HEK293T (cell line): Measurements from ENCODE around the gene PRKCA.
"Not testable (repeated sequence)": the region's sequence is repeated elsewhere in the genome, so short reads cannot be mapped to it uniquely, and the experiment has no call there.

Experiments
- BHLHE40 ChIP-seq: fragments of 450-650 bp; IDR thresholded peaks from 2 replicates; pipeline ENCODE4 v1.6.1; 2016; ENCODE audit warnings: mild to moderate bottlenecking, moderate library complexity, borderline replicate concordance
- CTBP1 ChIP-seq: fragments of 450-650 bp; IDR thresholded peaks from 2 replicates; pipeline ENCODE4 v1.6.1; 2016; ENCODE audit warnings: borderline replicate concordance
- ELF4 ChIP-seq: fragments of 450-650 bp; IDR thresholded peaks from 2 replicates; pipeline ENCODE4 v1.6.1; 2017; ENCODE audit warnings: antibody characterized with exemption
- LEF1 ChIP-seq: fragments of 450-650 bp; IDR thresholded peaks from 2 replicates; pipeline ENCODE4 v1.6.1; 2017; ENCODE audit warnings: mild to moderate bottlenecking, borderline replicate concordance
- TARDBP ChIP-seq: fragments of 450-650 bp; IDR thresholded peaks from 2 replicates; pipeline ENCODE4 v1.6.1; 2016
- ZNF384 ChIP-seq: fragments of 450-650 bp; IDR thresholded peaks from 2 replicates; pipeline ENCODE4 v1.6.1; 2016
- TF ChIP-seq, protein P1 (sequence below): fragments of 450-650 bp; IDR thresholded peaks from 2 replicates; pipeline ENCODE4 v1.6.1; 2016

DNA sequence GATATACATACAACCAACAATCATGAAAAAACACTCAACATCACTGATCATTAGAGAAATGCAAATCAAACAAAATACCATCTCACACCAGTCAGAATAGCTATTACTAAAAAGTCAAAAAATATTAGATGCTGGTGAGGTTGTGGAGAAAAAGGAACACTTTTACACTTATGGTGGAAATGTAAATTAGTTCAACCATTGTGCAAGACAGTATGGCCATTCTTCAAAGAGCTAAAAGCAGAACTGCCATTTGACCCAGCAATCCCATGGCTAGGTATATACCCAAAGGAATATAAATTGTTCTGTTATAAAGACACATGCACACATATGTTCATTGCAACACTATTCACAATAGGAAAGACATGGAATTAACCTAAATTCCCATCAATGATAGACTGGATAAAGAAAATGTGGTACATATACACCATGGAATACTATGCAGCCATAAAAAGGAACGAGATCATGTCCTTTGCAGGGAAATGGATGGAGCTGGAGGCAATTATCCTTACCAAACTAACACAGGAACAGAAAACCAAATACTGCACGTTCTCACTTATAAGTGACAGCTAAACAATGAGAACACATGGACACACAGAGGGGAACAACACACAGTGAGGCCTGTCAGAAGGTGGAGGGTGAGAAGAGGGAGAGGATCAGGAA is 176.9 kb downstream of the PRKCA start:
- TF ChIP-seq LEF1, TARDBP, ELF4, ZNF384, CTBP1, BHLHE40: not testable (repeated sequence)
- TF ChIP-seq, protein P1, sequence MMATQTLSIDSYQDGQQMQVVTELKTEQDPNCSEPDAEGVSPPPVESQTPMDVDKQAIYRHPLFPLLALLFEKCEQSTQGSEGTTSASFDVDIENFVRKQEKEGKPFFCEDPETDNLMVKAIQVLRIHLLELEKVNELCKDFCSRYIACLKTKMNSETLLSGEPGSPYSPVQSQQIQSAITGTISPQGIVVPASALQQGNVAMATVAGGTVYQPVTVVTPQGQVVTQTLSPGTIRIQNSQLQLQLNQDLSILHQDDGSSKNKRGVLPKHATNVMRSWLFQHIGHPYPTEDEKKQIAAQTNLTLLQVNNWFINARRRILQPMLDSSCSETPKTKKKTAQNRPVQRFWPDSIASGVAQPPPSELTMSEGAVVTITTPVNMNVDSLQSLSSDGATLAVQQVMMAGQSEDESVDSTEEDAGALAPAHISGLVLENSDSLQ, result not testable (repeated sequence)
